DOHH2 (cell line): ENCODE results near the gene CR2.

Experiments used
- CTCF ChIP-seq: fragments of 200-600 bp; sonication (generic); IDR thresholded peaks from one replicate; pipeline ENCODE4 v1.5.1; 2014; ENCODE audit warnings: antibody characterized with exemption, mild to moderate bottlenecking, low read depth, low read length; ENCODE audit not compliant: poor library complexity, severe bottlenecking
- EZH2phosphoT487 ChIP-seq: fragments of 200-600 bp; sonication (generic); IDR thresholded peaks from 2 replicates; pipeline ENCODE4 v1.6.1; 2017; ENCODE audit warnings: borderline replicate concordance, mild to moderate bottlenecking, antibody characterized with exemption, low read length, moderate library complexity, mixed read lengths

- no peak for TF ChIP-seq CTCF
- no peak for TF ChIP-seq EZH2phosphoT487
These were observed 39.1 kb downstream of the CR2 start for GRCh38 chr1:207493212-207493611.
